ENCODE results near the gene TMEM255A.

DNA sequence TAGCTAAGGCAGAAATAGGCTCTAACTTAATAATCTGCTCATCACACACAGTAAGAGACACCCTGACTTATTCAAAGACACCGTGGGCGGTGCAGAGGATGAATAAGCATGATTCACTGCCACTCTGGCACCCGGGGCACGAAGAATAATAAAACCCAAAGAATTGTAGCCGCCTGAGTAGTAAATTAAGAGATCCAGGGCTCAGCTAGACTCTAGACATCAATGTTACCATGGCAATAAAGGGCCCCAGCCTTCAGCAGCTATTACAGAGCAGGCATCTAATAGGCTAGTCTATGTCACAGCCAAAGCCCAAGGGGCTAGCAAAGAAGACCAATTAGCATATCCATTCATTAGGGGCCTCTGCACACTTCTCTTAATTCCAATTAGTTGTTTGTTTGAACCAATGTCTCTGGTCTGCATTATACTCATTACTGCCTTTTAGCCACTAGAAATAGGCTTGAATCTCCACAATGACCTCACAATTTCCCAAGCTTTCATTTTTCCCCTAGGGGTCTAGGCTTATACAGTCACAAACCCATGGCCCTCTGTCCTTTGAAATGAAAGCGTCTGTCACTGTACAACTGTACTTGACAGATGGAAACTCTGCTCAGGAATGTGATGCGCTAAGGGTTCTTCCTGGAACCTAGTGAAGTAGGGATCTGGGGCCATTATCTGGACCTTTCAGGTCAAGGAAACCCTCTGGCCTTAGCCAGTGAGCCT lies 47.6 kb upstream of the TMEM255A start:
- TF ChIP-seq, protein P1, sequence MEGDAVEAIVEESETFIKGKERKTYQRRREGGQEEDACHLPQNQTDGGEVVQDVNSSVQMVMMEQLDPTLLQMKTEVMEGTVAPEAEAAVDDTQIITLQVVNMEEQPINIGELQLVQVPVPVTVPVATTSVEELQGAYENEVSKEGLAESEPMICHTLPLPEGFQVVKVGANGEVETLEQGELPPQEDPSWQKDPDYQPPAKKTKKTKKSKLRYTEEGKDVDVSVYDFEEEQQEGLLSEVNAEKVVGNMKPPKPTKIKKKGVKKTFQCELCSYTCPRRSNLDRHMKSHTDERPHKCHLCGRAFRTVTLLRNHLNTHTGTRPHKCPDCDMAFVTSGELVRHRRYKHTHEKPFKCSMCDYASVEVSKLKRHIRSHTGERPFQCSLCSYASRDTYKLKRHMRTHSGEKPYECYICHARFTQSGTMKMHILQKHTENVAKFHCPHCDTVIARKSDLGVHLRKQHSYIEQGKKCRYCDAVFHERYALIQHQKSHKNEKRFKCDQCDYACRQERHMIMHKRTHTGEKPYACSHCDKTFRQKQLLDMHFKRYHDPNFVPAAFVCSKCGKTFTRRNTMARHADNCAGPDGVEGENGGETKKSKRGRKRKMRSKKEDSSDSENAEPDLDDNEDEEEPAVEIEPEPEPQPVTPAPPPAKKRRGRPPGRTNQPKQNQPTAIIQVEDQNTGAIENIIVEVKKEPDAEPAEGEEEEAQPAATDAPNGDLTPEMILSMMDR (conservative IDR thresholded peaks at IDR 0.05; ENCODE audit: low read length) = no peak
- no peak for TF ChIP-seq EZH2phosphoT487 (IDR thresholded peaks at IDR 0.05; ENCODE audit: borderline replicate concordance, low read depth, low read length)

All from OCI-LY7 (cell line).